ENCODE measurements around the gene CRB2. TPM values are rescaled to one million over a fixed set of nuclear protein-coding genes. Genes with fewer than 3 reads are reported as not detected.

Gene CRB2
- total and polyA plus RNA-seq, 2 donors (not counting 1 experiment from before 2014, with no cell fraction given), result not detected

DNA sequence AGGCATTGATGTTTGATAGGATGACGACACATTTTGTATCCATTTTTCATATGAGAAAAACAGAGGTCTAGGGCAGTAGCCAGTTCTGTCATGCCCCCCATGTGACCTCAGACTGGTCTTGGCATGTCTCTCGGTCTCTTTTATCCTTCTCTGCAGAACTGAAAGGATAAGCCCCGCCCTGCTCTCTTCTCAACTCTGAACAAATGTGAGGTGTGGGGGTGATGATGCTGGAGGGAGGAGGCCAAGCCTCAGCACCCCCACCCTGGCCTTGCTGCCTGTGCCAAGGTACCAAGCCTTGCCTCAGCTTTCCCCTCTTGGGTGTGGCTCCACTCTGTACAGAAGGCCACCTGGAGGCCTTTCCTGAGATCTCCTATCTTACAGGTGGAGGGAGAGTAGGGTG is 19.5 kb upstream of the CRB2 start:
- Histone ChIP-seq H3K4me1 (ENCODE audit: control insufficient read depth, extremely low read depth, insufficient read depth, low read length) (no peaks in the 10 kb centered on the region), H3K4me3 (replicated peaks in 1 of 4; ENCODE audit: control extremely low read depth in 1 of 4, insufficient read depth in 1 of 4, low read depth in 3 of 4, low read length in 4 of 4) (no peak overlapping the region), H4K20me1 (ENCODE audit: control insufficient read depth, extremely low read depth, insufficient read depth, low read length) (no peaks in the 10 kb centered on the region), H3K27me3 (ENCODE audit: control insufficient read depth, insufficient read depth, low read length) (no peaks in the 10 kb centered on the region), H3K36me3 (ENCODE audit: control insufficient read depth, insufficient read depth, low read length) (no peaks in the 10 kb centered on the region), H3K9me3 (ENCODE audit: control insufficient read depth, insufficient read depth, low read depth, low read length) (no peaks in the 10 kb centered on the region), H3K4me2 (ENCODE audit: extremely low read depth, insufficient read depth, low read length) (no peak overlapping the region), H3K79me2 (ENCODE audit: control insufficient read depth, insufficient read depth, low read length) (no peaks in the 10 kb centered on the region), H2AFZ (ENCODE audit: low read length) (no peak overlapping the region), H3K9ac (ENCODE audit: insufficient read depth, low read length) (no peak overlapping the region), H3K27ac (ENCODE audit: insufficient read depth, low read length) (no peak overlapping the region)
- DNase-seq (ENCODE audit: low read depth in 2 of 2), result no peak
- TF ChIP-seq EZH2 (IDR thresholded peaks at IDR 0.05; ENCODE audit: low read length, missing control alignments), result no peak
- TF ChIP-seq, protein P1, sequence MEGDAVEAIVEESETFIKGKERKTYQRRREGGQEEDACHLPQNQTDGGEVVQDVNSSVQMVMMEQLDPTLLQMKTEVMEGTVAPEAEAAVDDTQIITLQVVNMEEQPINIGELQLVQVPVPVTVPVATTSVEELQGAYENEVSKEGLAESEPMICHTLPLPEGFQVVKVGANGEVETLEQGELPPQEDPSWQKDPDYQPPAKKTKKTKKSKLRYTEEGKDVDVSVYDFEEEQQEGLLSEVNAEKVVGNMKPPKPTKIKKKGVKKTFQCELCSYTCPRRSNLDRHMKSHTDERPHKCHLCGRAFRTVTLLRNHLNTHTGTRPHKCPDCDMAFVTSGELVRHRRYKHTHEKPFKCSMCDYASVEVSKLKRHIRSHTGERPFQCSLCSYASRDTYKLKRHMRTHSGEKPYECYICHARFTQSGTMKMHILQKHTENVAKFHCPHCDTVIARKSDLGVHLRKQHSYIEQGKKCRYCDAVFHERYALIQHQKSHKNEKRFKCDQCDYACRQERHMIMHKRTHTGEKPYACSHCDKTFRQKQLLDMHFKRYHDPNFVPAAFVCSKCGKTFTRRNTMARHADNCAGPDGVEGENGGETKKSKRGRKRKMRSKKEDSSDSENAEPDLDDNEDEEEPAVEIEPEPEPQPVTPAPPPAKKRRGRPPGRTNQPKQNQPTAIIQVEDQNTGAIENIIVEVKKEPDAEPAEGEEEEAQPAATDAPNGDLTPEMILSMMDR (conservative IDR thresholded peaks at IDR 0.05 in 1 of 2, IDR thresholded peaks at IDR 0.05 in 1 of 2; ENCODE audit: low read depth in 1 of 2, low read length in 2 of 2), result no peak

DNA sequence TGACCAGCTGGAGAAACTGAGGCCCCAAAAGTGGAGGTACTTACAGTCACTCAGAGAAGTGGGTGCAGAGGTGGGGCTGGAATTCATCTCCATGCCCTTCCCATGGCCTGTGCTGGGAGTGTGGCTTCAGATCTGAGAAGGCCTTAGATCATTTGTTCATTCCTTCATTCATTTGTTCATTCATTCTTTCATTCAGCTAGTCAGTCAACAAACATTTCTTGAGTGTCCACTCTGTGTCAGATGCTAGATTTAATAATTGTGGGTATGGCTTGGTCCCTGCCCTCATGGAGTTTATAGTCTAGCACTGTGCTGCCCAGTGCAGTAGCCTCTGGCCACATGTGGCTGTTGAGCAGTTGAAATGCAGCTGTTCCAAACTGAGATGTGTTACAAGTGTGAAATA is 19.0 kb upstream of the CRB2 start:
- H3K79me2 ChIP-seq (ENCODE audit: control insufficient read depth, insufficient read depth, low read length), result no peaks in the 10 kb centered on the region
- no peak overlapping the region for H3K27ac ChIP-seq (ENCODE audit: insufficient read depth, low read length)
- H4K20me1 ChIP-seq (ENCODE audit: control insufficient read depth, extremely low read depth, insufficient read depth, low read length), result no peaks in the 10 kb centered on the region
- no peaks in the 10 kb centered on the region for H3K4me1 ChIP-seq (ENCODE audit: control insufficient read depth, extremely low read depth, insufficient read depth, low read length)
- H3K4me3 ChIP-seq (replicated peaks in 1 of 4; ENCODE audit: control extremely low read depth in 1 of 4, insufficient read depth in 1 of 4, low read depth in 3 of 4, low read length in 4 of 4), result no peak overlapping the region
- H3K9ac ChIP-seq (ENCODE audit: insufficient read depth, low read length), result no peak overlapping the region
- no peaks in the 10 kb centered on the region for H3K9me3 ChIP-seq (ENCODE audit: control insufficient read depth, insufficient read depth, low read depth, low read length)
- H3K36me3 ChIP-seq (ENCODE audit: control insufficient read depth, insufficient read depth, low read length), result no peaks in the 10 kb centered on the region
- no peak for DNase-seq (ENCODE audit: low read depth in 2 of 2)
- no peak overlapping the region for H3K4me2 ChIP-seq (ENCODE audit: extremely low read depth, insufficient read depth, low read length)
- TF ChIP-seq EZH2 (IDR thresholded peaks at IDR 0.05; ENCODE audit: low read length, missing control alignments), result no peak
- TF ChIP-seq, protein P1 (conservative IDR thresholded peaks at IDR 0.05 in 1 of 2, IDR thresholded peaks at IDR 0.05 in 1 of 2; ENCODE audit: low read depth in 1 of 2, low read length in 2 of 2), result no peak
- H2AFZ ChIP-seq (ENCODE audit: low read length), result no peak overlapping the region
- no peaks in the 10 kb centered on the region for H3K27me3 ChIP-seq (ENCODE audit: control insufficient read depth, insufficient read depth, low read length)

DNA sequence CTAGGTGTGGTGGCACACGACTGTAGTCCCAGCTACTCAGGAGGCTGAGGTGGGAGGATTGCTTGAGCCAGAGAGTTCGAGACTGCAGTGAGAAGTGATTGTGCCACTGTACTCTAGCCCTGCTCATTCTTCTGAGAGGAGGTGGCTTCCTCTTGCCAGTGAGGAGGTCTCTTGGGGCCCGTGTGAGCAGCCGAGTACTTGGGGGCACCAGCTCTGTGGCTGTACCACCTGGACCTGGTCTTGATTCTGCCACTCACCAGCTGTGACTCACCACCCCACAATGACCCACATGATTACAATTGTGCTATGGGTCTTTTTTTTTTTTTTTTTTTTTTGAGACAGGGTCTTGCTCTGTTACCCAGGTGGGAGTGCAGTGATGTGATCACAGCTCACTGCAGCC is 18.0 kb upstream of the CRB2 start:
- H3K79me2 ChIP-seq (ENCODE audit: control insufficient read depth, insufficient read depth, low read length), result no peaks in the 10 kb centered on the region
- no peak overlapping the region for H3K4me2 ChIP-seq (ENCODE audit: extremely low read depth, insufficient read depth, low read length)
- H2AFZ ChIP-seq (ENCODE audit: low read length), result no peak overlapping the region
- H3K9me3 ChIP-seq (ENCODE audit: control insufficient read depth, insufficient read depth, low read depth, low read length), result no peaks in the 10 kb centered on the region
- no peak overlapping the region for H3K9ac ChIP-seq (ENCODE audit: insufficient read depth, low read length)
- H3K4me3 ChIP-seq (replicated peaks in 1 of 4; ENCODE audit: control extremely low read depth in 1 of 4, insufficient read depth in 1 of 4, low read depth in 3 of 4, low read length in 4 of 4), result no peak overlapping the region
- TF ChIP-seq, protein P1 (conservative IDR thresholded peaks at IDR 0.05 in 1 of 2, IDR thresholded peaks at IDR 0.05 in 1 of 2; ENCODE audit: low read depth in 1 of 2, low read length in 2 of 2), result no peak
- TF ChIP-seq EZH2 (IDR thresholded peaks at IDR 0.05; ENCODE audit: low read length, missing control alignments), result no peak
- no peaks in the 10 kb centered on the region for H3K4me1 ChIP-seq (ENCODE audit: control insufficient read depth, extremely low read depth, insufficient read depth, low read length)
- DNase-seq (ENCODE audit: low read depth in 2 of 2), result no peak
- H4K20me1 ChIP-seq (ENCODE audit: control insufficient read depth, extremely low read depth, insufficient read depth, low read length), result no peaks in the 10 kb centered on the region
- H3K36me3 ChIP-seq (ENCODE audit: control insufficient read depth, insufficient read depth, low read length), result no peaks in the 10 kb centered on the region
- no peaks in the 10 kb centered on the region for H3K27me3 ChIP-seq (ENCODE audit: control insufficient read depth, insufficient read depth, low read length)
- H3K27ac ChIP-seq (ENCODE audit: insufficient read depth, low read length), result no peak overlapping the region

Measured in fibroblast of lung (primary cell).